ENCODE data around the gene SPATA7. TPM values are rescaled to one million over a fixed set of nuclear protein-coding genes. Genes with fewer than 3 reads are reported as not detected.

SPATA7 gene
- total RNA-seq = 1.3 and 2.3 TPM in 2 replicates

GRCh38 chr14:88385212-88386101 lies at the start of gene SPATA7:
TSS of gene SPATA7 (plus strand) at chr14:88385657. CDS start at chr14:88385819, 162 bp downstream.
- Mint-ChIP-seq H3K4me3 (peak within 1 kb of the TSS; percentile 99), H3K9me3 (no peaks in the 10 kb centered on the region), H3K4me1 (peaks cover 20% of the 10 kb centered on the region), H3K27ac (peak within 1 kb of the TSS; percentile 61), H3K36me3 (ENCODE audit: low read depth) (no peaks in the 10 kb centered on the region), H3K27me3 (peaks cover 15% of the 10 kb centered on the region)
- peak; percentile 95 for DNase-seq
- intact Hi-C loops (cut with micrococcal nuclease) = loop anchor here (5.0 kb wide), 1 partner anchor 378 kb away; the partner anchor contains the start of gene GPR65

DNA sequence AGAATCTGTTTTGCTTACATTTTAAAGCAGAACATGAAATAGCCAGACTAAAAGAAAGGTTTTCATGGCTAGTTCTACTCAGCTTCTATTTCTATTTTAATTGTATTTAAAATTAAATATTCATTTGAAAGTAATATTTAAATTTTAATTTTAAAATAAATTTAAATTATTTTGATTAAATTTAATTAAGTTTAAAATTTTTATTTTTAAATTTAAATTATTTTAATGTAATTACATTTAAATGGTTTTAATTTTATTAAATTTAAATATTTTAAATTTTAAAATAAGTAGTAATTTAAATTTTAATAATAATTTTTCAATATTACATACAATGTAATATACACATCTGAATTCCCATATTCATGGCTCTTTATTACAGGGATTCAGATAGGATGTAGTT lies 45.1 kb upstream of the SPATA7 start:
- H3K4me1 Mint-ChIP-seq = no peaks in the 10 kb centered on the region
- peaks cover 2% of the 10 kb centered on the region for H3K27me3 Mint-ChIP-seq
- no peak overlapping the region for H3K4me3 Mint-ChIP-seq
- no peaks in the 10 kb centered on the region for H3K9me3 Mint-ChIP-seq
- H3K27ac Mint-ChIP-seq = no peak overlapping the region
- intact Hi-C loops (cut with micrococcal nuclease) = no loop called here
- H3K36me3 Mint-ChIP-seq (ENCODE audit: low read depth) = no peaks in the 10 kb centered on the region
- no peak for DNase-seq

GRCh38 chr14:88342980-88343379 lies 42.5 kb upstream of the SPATA7 start:
- Mint-ChIP-seq H3K27ac (no peak overlapping the region), H3K4me3 (no peak overlapping the region)
- no peak for DNase-seq

GRCh38 chr14:88346048-88346639 lies 39.3 kb upstream of the SPATA7 start:
- no peak overlapping the region for H3K4me3 Mint-ChIP-seq
- peaks cover under 1% of the 10 kb centered on the region for H3K27me3 Mint-ChIP-seq
- H3K36me3 Mint-ChIP-seq (ENCODE audit: low read depth) = no peaks in the 10 kb centered on the region
- no peaks in the 10 kb centered on the region for H3K4me1 Mint-ChIP-seq
- DNase-seq = no peak
- H3K9me3 Mint-ChIP-seq = no peaks in the 10 kb centered on the region
- no peak overlapping the region for H3K27ac Mint-ChIP-seq
- intact Hi-C loops (cut with micrococcal nuclease) = no loop called here

More at GRCh38 chr14:88342980-88343379, 42.5 kb upstream of the SPATA7 start:
- intact Hi-C loops (cut with micrococcal nuclease) = no loop called here
- no peaks in the 10 kb centered on the region for H3K4me1 Mint-ChIP-seq
- no peaks in the 10 kb centered on the region for H3K36me3 Mint-ChIP-seq (ENCODE audit: low read depth)
- no peaks in the 10 kb centered on the region for H3K9me3 Mint-ChIP-seq
- H3K27me3 Mint-ChIP-seq = peaks cover 2% of the 10 kb centered on the region

DNA sequence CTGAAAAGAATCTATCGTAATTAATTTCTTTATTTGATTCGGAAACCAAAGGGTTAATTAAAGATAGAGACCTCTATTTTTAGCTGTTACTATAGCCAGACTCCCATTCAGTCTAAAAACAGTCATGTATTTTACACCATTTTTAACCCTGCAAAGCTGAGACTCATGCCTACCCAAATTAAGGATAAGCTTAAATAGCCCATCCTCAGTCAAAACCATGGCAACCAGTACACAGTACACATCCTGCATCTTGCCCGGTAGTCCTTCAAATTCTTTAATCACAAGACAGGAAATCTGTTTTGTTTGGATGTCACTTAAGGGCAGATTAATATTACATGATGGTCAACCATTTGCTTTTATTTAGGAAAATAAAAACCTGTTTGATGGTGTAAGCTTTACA lies 36.9 kb upstream of the SPATA7 start:
- Mint-ChIP-seq H3K27me3 (no peaks in the 10 kb centered on the region), H3K36me3 (ENCODE audit: low read depth) (no peaks in the 10 kb centered on the region), H3K4me1 (no peaks in the 10 kb centered on the region), H3K27ac (no peak overlapping the region), H3K9me3 (no peaks in the 10 kb centered on the region), H3K4me3 (no peak overlapping the region)
- no peak for DNase-seq
- intact Hi-C loops (cut with micrococcal nuclease) = no loop called here

GRCh38 chr14:88351966-88352691 lies 33.3 kb upstream of the SPATA7 start:
- no peaks in the 10 kb centered on the region for H3K36me3 Mint-ChIP-seq (ENCODE audit: low read depth)

GRCh38 chr14:88352698-88353097 lies 32.8 kb upstream of the SPATA7 start:
- H3K27me3 Mint-ChIP-seq = no peaks in the 10 kb centered on the region
- intact Hi-C loops (cut with micrococcal nuclease) = no loop called here
- no peaks in the 10 kb centered on the region for H3K36me3 Mint-ChIP-seq (ENCODE audit: low read depth)
- H3K9me3 Mint-ChIP-seq = no peaks in the 10 kb centered on the region
- no peak overlapping the region for H3K27ac Mint-ChIP-seq
- H3K4me1 Mint-ChIP-seq = no peaks in the 10 kb centered on the region
- no peak overlapping the region for H3K4me3 Mint-ChIP-seq
- no peak for DNase-seq

More at GRCh38 chr14:88351966-88352691, 33.3 kb upstream of the SPATA7 start:
- Mint-ChIP-seq H3K4me3 (no peak overlapping the region), H3K4me1 (no peaks in the 10 kb centered on the region), H3K27ac (no peak overlapping the region), H3K9me3 (no peaks in the 10 kb centered on the region), H3K27me3 (no peaks in the 10 kb centered on the region)
- no peak for DNase-seq
- intact Hi-C loops (cut with micrococcal nuclease) = no loop called here

GRCh38 chr14:88354358-88354757 lies 31.1 kb upstream of the SPATA7 start:
- H3K27ac Mint-ChIP-seq = no peak overlapping the region
- no peaks in the 10 kb centered on the region for H3K27me3 Mint-ChIP-seq
- intact Hi-C loops (cut with micrococcal nuclease) = no loop called here
- H3K4me1 Mint-ChIP-seq = no peaks in the 10 kb centered on the region
- no peak for DNase-seq
- no peaks in the 10 kb centered on the region for H3K9me3 Mint-ChIP-seq
- no peaks in the 10 kb centered on the region for H3K36me3 Mint-ChIP-seq (ENCODE audit: low read depth)
- no peak overlapping the region for H3K4me3 Mint-ChIP-seq

- H3K4me1 Mint-ChIP-seq = no peaks in the 10 kb centered on the region
- intact Hi-C loops (cut with micrococcal nuclease) = no loop called here
- H3K36me3 Mint-ChIP-seq (ENCODE audit: low read depth) = no peaks in the 10 kb centered on the region
- no peak overlapping the region for H3K27ac Mint-ChIP-seq
- H3K4me3 Mint-ChIP-seq = no peak overlapping the region
- H3K9me3 Mint-ChIP-seq = peaks cover 5% of the 10 kb centered on the region
- peaks cover 2% of the 10 kb centered on the region for H3K27me3 Mint-ChIP-seq
- DNase-seq = no peak
These were observed 26.0 kb upstream of the SPATA7 start for GRCh38 chr14:88359500-88359899.

GRCh38 chr14:88363644-88364043 lies 21.8 kb upstream of the SPATA7 start:
- Mint-ChIP-seq H3K4me1 (no peaks in the 10 kb centered on the region), H3K27me3 (peaks cover 9% of the 10 kb centered on the region), H3K36me3 (ENCODE audit: low read depth) (no peaks in the 10 kb centered on the region), H3K4me3 (no peak overlapping the region), H3K27ac (no peak overlapping the region), H3K9me3 (peaks cover 5% of the 10 kb centered on the region)
- no peak for DNase-seq
- intact Hi-C loops (cut with micrococcal nuclease) = no loop called here

DNA sequence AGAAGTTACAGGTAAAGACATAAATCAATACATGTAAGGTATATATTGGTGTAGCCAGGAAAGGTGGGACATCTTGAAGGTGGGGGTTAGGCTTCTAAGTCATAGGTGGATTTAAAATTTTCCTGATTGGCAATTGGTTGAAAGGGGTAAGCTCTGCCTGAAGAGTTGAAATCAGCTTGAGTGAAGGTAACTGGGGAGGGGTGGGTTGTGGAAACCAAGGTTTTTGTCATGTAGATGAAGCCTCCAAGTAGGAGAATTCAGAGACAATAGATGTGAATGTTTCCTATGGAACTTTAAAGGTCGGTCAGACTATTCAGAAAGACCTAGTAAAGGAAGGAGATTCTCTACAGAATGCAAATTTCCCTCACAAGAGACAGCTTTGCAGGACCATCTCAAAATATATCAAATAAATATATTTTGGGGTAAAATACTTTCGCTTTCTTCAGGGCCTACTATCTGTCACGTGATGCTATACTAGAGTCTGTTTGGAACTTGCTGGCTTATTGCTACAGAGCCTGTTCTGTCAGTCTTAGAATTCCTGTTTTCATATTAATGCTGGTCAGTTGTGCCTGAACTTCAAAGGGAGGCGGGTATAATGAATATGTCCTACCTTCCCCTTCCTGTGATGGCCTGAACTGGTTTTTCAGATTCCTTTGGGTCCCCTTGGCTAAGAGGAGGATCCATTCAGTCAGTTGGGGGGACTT lies 20.6 kb upstream of the SPATA7 start:
- no peaks in the 10 kb centered on the region for H3K4me1 Mint-ChIP-seq
- H3K4me3 Mint-ChIP-seq = no peak overlapping the region
- intact Hi-C loops (cut with micrococcal nuclease) = no loop called here
- no peak for DNase-seq
- H3K36me3 Mint-ChIP-seq (ENCODE audit: low read depth) = no peaks in the 10 kb centered on the region
- no peak overlapping the region for H3K27ac Mint-ChIP-seq
- peaks cover 5% of the 10 kb centered on the region for H3K9me3 Mint-ChIP-seq
- H3K27me3 Mint-ChIP-seq = peaks cover 10% of the 10 kb centered on the region

- no peak for DNase-seq
- H3K4me3 Mint-ChIP-seq = no peak overlapping the region
- H3K9me3 Mint-ChIP-seq = no peaks in the 10 kb centered on the region
- H3K4me1 Mint-ChIP-seq = no peaks in the 10 kb centered on the region
- no peak overlapping the region for H3K27ac Mint-ChIP-seq
- intact Hi-C loops (cut with micrococcal nuclease) = no loop called here
- H3K36me3 Mint-ChIP-seq (ENCODE audit: low read depth) = no peaks in the 10 kb centered on the region
- H3K27me3 Mint-ChIP-seq = peaks cover 24% of the 10 kb centered on the region
These were observed 16.0 kb upstream of the SPATA7 start for GRCh38 chr14:88369496-88369895.

- H3K9me3 Mint-ChIP-seq = no peaks in the 10 kb centered on the region
- H3K27ac Mint-ChIP-seq = no peak overlapping the region
- H3K27me3 Mint-ChIP-seq = peaks cover 31% of the 10 kb centered on the region
- no peaks in the 10 kb centered on the region for H3K36me3 Mint-ChIP-seq (ENCODE audit: low read depth)
- no peak overlapping the region for H3K4me3 Mint-ChIP-seq
- peaks cover 10% of the 10 kb centered on the region for H3K4me1 Mint-ChIP-seq
- no peak for DNase-seq
- intact Hi-C loops (cut with micrococcal nuclease) = loop anchor here (5.0 kb wide), 1 partner anchor 433 kb away; no protein-coding TSS in a partner anchor
These were observed 5.6 kb upstream of the SPATA7 start for GRCh38 chr14:88379706-88380343.
